K562 (cell line): ENCODE measurements around the gene ATRNL1. TPM values are rescaled to one million over a fixed set of nuclear protein-coding genes. Genes with fewer than 3 reads are reported as not detected.

Experiments used
- ATAC-seq: fragments of 200-7000 bp; cut with Tn5 transposase; 3 replicates; pipeline ENCODE4 v1.9.1; 2020; ENCODE audit warnings: moderate library complexity
- BruUV-seq: library from RNA; stranded (reverse); fragments of 400-500 nt; replicated peaks from 2 replicates; lab custom pipeline; 2021; lab: Mats Ljungman, UMichigan
- CTCF ChIA-PET: fragments of 300-600 bp; formaldehyde crosslinking; extraction: SDS; loops from one replicate; lab custom pipeline; 2021; ENCODE audit warnings: low intra/inter-chr PET ratio; lab: Yijun Ruan, JAX
- POLR2A ChIA-PET: fragments of 300-600, 350-650 bp; sonication (Branson Sonifier 250); formaldehyde crosslinking; extraction: SDS; loops from one replicate; lab custom pipeline; 2021; ENCODE audit warnings: antibody characterized with exemption, inconsistent platforms; lab: Yijun Ruan, JAX
- DNase-seq, 4 experiments: peaks; one replicate each; pipeline versions ENCODE4 v3.0.0 to v3.0.0-alpha.2; 2011 to 2018; ENCODE audit warnings: low spot score in 3 of 4, mixed read lengths in 3 of 4; ENCODE audit errors: extremely low read depth in 1 of 4
- FAIRE-seq: peaks from 2 replicates; lab custom pipeline; 2011; peaks lifted over from hg19 to GRCh38; lab: Jason Lieb, UNC
- H2AFZ ChIP-seq: 2 replicates; pipeline ENCODE4 v1.6.0; 2011; ENCODE audit warnings: low read depth, low read length, control low read depth, inconsistent platforms
- H3K27ac ChIP-seq: fragments of 200-600 bp; 3 replicates; pipeline ENCODE4 v1.8.0; 2011; ENCODE audit warnings: low read depth, mild to moderate bottlenecking, control low read depth, inconsistent platforms, low read length, moderate library complexity, mixed read lengths; ENCODE audit errors: extremely low read depth
- H3K27me3 ChIP-seq, 2 experiments: fragments of 300-600 bp in 1 of 2; 2 replicates in 1 of 2; 3 replicates in 1 of 2; pipeline versions ENCODE4 v1.6.0 to v1.8.0; 2011; ENCODE audit warnings: inconsistent platforms in 2 of 2, low read length in 2 of 2, mild to moderate bottlenecking in 1 of 2, mixed read lengths in 1 of 2, moderate library complexity in 1 of 2; ENCODE audit not compliant: control insufficient read depth in 2 of 2, insufficient read depth in 2 of 2
- H3K36me3 ChIP-seq: fragments of 300-600 bp; 3 replicates; pipeline ENCODE4 v1.8.0; 2011; ENCODE audit warnings: mild to moderate bottlenecking, low read length, inconsistent platforms; ENCODE audit not compliant: control insufficient read depth, insufficient read depth
- H3K4me1 ChIP-seq, 2 experiments: fragments of 200-600 bp in 1 of 2; replicated peaks in 1 of 2; 2 replicates in 1 of 2; 3 replicates in 1 of 2; pipeline versions ENCODE4 v1.5.1 to v1.8.0; 2011; ENCODE audit warnings: inconsistent platforms in 2 of 2, low read length in 2 of 2, mild to moderate bottlenecking in 1 of 2, mixed read lengths in 1 of 2, moderate library complexity in 1 of 2; ENCODE audit not compliant: control insufficient read depth in 2 of 2, insufficient read depth in 2 of 2
- H3K4me2 ChIP-seq: 2 replicates; pipeline ENCODE4 v1.6.1; 2011; ENCODE audit warnings: low read length, control low read depth, inconsistent platforms, mixed read lengths; ENCODE audit not compliant: insufficient read depth
- H3K4me3 ChIP-seq: fragments of 200-600 bp; sonication (generic), shearing (Covaris generic); 2 replicates; pipeline ENCODE4 v1.5.1; 2016; ENCODE audit warnings: control low read depth, inconsistent platforms
- H3K79me2 ChIP-seq: fragments of 200-600 bp; 3 replicates; pipeline ENCODE4 v1.8.0; 2011; ENCODE audit warnings: low read length, inconsistent platforms; ENCODE audit not compliant: control insufficient read depth, insufficient read depth
- H3K9ac ChIP-seq, 2 experiments: 2 replicates each; pipeline versions ENCODE4 v1.6.0 to v1.6.1; 2011; ENCODE audit warnings: low read depth in 2 of 2, low read length in 2 of 2, control low read depth in 1 of 2, inconsistent platforms in 1 of 2, mild to moderate bottlenecking in 1 of 2, mixed read lengths in 1 of 2; ENCODE audit not compliant: insufficient read depth in 1 of 2
- H3K9me1 ChIP-seq: one replicate; pipeline ENCODE4 v1.6.0; 2011; ENCODE audit warnings: inconsistent platforms, mild to moderate bottlenecking, low read length, moderate library complexity; ENCODE audit not compliant: control insufficient read depth, insufficient read depth
- H3K9me3 ChIP-seq: replicated peaks from 2 replicates; pipeline ENCODE4 v1.5.1; 2011; ENCODE audit warnings: low read depth, low read length, inconsistent platforms; ENCODE audit not compliant: control insufficient read depth, insufficient read depth
- H4K20me1 ChIP-seq: replicated peaks from 2 replicates; pipeline ENCODE4 v1.6.1; 2011; ENCODE audit warnings: low read length, inconsistent platforms, mixed read lengths; ENCODE audit not compliant: control insufficient read depth, insufficient read depth
- E4F1 ChIP-seq: fragments of 250-450 bp; sonication (Bioruptor Pico); IDR thresholded peaks from 2 replicates; pipeline ENCODE4 v1.5.0; 2021; ENCODE audit warnings: mild to moderate bottlenecking, borderline replicate concordance
- FOXA3 ChIP-seq, 2 experiments: fragments of 450-650 bp in 1 of 2; sonication (generic) in 1 of 2; formaldehyde crosslinking; IDR thresholded peaks in 1 of 2; conservative IDR thresholded peaks in 1 of 2; 2 replicates each; pipeline versions ENCODE4 v1.4.0 to v1.8.0; 2020 to 2022; ENCODE audit warnings: mild to moderate bottlenecking in 2 of 2, missing genetic modification reagents in 1 of 2
- TCFL5 ChIP-seq: fragments of 250-450 bp; sonication (Bioruptor Pico); conservative IDR thresholded peaks from 2 replicates; pipeline ENCODE4 v1.6.1; 2021; ENCODE audit warnings: mild to moderate bottlenecking, moderate library complexity, matching md5 sums
- ZNF561 ChIP-seq: fragments of 450-650 bp; formaldehyde crosslinking; conservative IDR thresholded peaks from 2 replicates; pipeline ENCODE4 v1.4.0; 2020; ENCODE audit warnings: mild to moderate bottlenecking, moderate library complexity
- WGBS: fragments of 100-300 bp; shearing (Covaris generic); methylation state at CpG from one replicate; pipeline ENCODE4 v1.1.6; 2016; ENCODE audit warnings: low coverage, mixed read lengths; ENCODE audit not compliant: insufficient coverage; ENCODE audit errors: missing lambda C conversion rate; 5-methylcytosine and 5-hydroxymethylcytosine counted together
- in situ Hi-C: fragments of 300-500 bp; cut with MboI; formaldehyde crosslinking; loops from 4 replicates; pipeline ENCODE4 v1.15.0; 2018; ENCODE audit warnings: inconsistent platforms, mixed read lengths
- intact Hi-C: fragments of 100-400 bp; cut with micrococcal nuclease; formaldehyde crosslinking; loops from 2 replicates; pipeline ENCODE4 v1.14.2; 2022
- polyA plus RNA-seq, 8 experiments: library from polyadenylated mRNA; depleted of rRNA in 4 of 8; stranded (reverse) in 5 of 8; unstranded in 3 of 8; fragments of >200 nt; fragmentation: Nextera tagmentation in 2 of 8; fragmentation: Illumina TruSeq in 1 of 8; extraction: Ambion mirVana in 2 of 8; extraction: Trizol in 1 of 8; gene quantifications; 2 replicates each; pipeline versions ENCODE4 v1.2.1 to v1.2.3, GENCODE V29; 2011 to 2014; ENCODE audit warnings: inconsistent platforms in 1 of 8, missing spikeins in 1 of 8
- total RNA-seq, 7 experiments: library from RNA; depleted of rRNA in 6 of 7; stranded (reverse); fragments of >200 nt in 6 of 7; fragmentation: Illumina TruSeq in 2 of 7; extraction: Trizol in 2 of 7; gene quantifications; 2 replicates each; pipeline versions ENCODE4 v1.2.1 to v1.2.3, GENCODE V29; 2011 to 2021; ENCODE audit warnings: low replicate concordance in 1 of 7

Gene ATRNL1
- total and polyA plus RNA-seq, 9 of the 15 experiments (the other 6 are each of a cell fraction or from before 2014, with no cell fraction given) = 0.18 TPM; not detected in 8

- ATAC-seq (no peak), DNase-seq (no peak), FAIRE-seq (no peak)
- no peaks in the 10 kb centered on the region for H3K79me2 ChIP-seq
- no peaks in the 10 kb centered on the region for H3K9me1 ChIP-seq
- H2AFZ ChIP-seq = no peak overlapping the region
- no peak overlapping the region for H3K4me2 ChIP-seq
- no peaks in the 10 kb centered on the region for H3K9me3 ChIP-seq
- H3K27ac ChIP-seq = no peak overlapping the region
- H3K4me3 ChIP-seq = no peak overlapping the region
- in situ Hi-C loops (no loop called here), intact Hi-C loops (no loop called here)
- POLR2A ChIA-PET = interaction anchor here (0.7 kb wide), 2 partner anchors 8 to 1720 kb away, joined by 3 read pairs; no protein-coding TSS in a partner anchor
- H3K4me1 ChIP-seq = no peaks in the 10 kb centered on the region
- H3K9ac ChIP-seq = no peak overlapping the region
- H4K20me1 ChIP-seq = no peaks in the 10 kb centered on the region
- H3K27me3 ChIP-seq = no peaks in the 10 kb centered on the region
- 9% methylated on average over 2 of the region's 2 CpGs for WGBS
- CTCF ChIA-PET = no interaction called here
- H3K36me3 ChIP-seq = no peaks in the 10 kb centered on the region
- BruUV-seq = no TSS peak
- no peak for TF ChIP-seq TCFL5 (CRISPR knock-in tag)
- no peak for TF ChIP-seq ZNF561
- TF ChIP-seq E4F1 (CRISPR knock-in tag) = no peak
- no peak for TF ChIP-seq FOXA3 (CRISPR knock-in tag; conservative IDR thresholded peaks at IDR 0.05 in 1 of 2, IDR thresholded peaks at IDR 0.05 in 1 of 2)
Measured at GRCh38 chr10:115051216-115051615, 41.9 kb upstream of the ATRNL1 start.
